GM06990 (cell line): ENCODE data around the gene CASTOR1.

Experiments
- DNase-seq: peaks from one replicate; pipeline ENCODE4 v3.0.0-alpha.2; 2011; ENCODE audit not compliant: insufficient read length; ENCODE audit errors: extremely low read depth
- H3K27me3 ChIP-seq: replicated peaks from 2 replicates; pipeline ENCODE4 v1.6.0; 2011; ENCODE audit warnings: low read length; ENCODE audit not compliant: control insufficient read depth, insufficient read depth
- H3K36me3 ChIP-seq: 2 replicates; pipeline ENCODE4 v1.5.1; 2011; ENCODE audit warnings: low read length; ENCODE audit not compliant: control insufficient read depth, insufficient read depth
- H3K4me3 ChIP-seq: replicated peaks from 2 replicates; pipeline ENCODE4 v1.5.1; 2011; ENCODE audit warnings: low read depth, mild to moderate bottlenecking, control low read depth, low read length
- TF ChIP-seq, protein P1 (sequence below): IDR thresholded peaks from 2 replicates; pipeline ENCODE4 v1.5.1; 2011; ENCODE audit warnings: low read length, control low read depth, mild to moderate bottlenecking, inconsistent platforms; ENCODE audit not compliant: insufficient read depth, poor library complexity, severe bottlenecking

The CASTOR1 gene

DNA sequence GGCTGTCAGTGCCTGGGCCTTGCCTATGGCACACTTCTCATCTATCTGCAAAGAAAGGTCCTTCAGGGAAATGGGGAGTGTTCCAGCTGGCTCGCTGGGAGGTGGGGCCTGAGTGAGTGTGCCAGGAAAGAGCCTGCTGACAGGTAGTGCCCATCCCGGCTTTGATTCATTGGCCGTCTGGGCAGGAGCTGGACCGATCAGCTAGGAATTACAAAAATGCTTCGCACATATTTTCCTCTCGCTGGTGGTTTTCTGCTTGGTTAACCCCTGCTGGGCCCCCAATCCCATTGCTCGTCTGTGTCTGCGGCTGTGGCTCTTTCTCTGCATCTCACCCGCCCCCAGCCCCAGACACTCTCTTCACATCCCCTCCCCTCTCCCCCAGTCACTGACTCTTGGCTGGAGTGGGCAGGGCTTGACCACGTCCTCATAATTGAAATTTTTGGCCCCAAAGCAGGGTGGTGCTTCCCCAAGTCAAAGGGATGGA is 53.6 kb downstream of the CASTOR1 start:
- TF ChIP-seq, protein P1, sequence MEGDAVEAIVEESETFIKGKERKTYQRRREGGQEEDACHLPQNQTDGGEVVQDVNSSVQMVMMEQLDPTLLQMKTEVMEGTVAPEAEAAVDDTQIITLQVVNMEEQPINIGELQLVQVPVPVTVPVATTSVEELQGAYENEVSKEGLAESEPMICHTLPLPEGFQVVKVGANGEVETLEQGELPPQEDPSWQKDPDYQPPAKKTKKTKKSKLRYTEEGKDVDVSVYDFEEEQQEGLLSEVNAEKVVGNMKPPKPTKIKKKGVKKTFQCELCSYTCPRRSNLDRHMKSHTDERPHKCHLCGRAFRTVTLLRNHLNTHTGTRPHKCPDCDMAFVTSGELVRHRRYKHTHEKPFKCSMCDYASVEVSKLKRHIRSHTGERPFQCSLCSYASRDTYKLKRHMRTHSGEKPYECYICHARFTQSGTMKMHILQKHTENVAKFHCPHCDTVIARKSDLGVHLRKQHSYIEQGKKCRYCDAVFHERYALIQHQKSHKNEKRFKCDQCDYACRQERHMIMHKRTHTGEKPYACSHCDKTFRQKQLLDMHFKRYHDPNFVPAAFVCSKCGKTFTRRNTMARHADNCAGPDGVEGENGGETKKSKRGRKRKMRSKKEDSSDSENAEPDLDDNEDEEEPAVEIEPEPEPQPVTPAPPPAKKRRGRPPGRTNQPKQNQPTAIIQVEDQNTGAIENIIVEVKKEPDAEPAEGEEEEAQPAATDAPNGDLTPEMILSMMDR, result no peak
- H3K27me3 ChIP-seq, result no peaks in the 10 kb centered on the region; the same call in none of the 2 replicates
- H3K4me3 ChIP-seq, result no peak overlapping the region
- H3K36me3 ChIP-seq, result no peaks in the 10 kb centered on the region
- DNase-seq, result no peak
